ENCODE data around the gene SLC35G3. TPM values are rescaled to one million over a fixed set of nuclear protein-coding genes. Genes with fewer than 3 reads are reported as not detected.

Gene SLC35G3
- total RNA-seq, 1 experiment from 2014 or later = not detected

- Histone ChIP-seq H3K79me2 (ENCODE audit: insufficient read depth, low read length) (no peaks in the 10 kb centered on the region), H2BK15ac (ENCODE audit: low read depth, low read length) (no peak overlapping the region), H3K18ac (ENCODE audit: insufficient read length, low read depth, low read length) (no peak overlapping the region), H3K9me3 (ENCODE audit: control insufficient read depth, low read depth, low read length) (no peaks in the 10 kb centered on the region), H3T11ph (ENCODE audit: low read length) (no peak overlapping the region), H3K14ac (ENCODE audit: insufficient read depth, low read length) (no peak overlapping the region), H3K79me1 (ENCODE audit: insufficient read depth, low read depth, low read length, poor library complexity, severe bottlenecking) (no peaks in the 10 kb centered on the region), H3K23ac (ENCODE audit: insufficient read length, low read depth, low read length) (no peak overlapping the region), H3K4me1 (ENCODE audit: insufficient read depth, low read length) (no peaks in the 10 kb centered on the region; the same call in 1 of the 2 replicates), H2AK5ac (ENCODE audit: insufficient read length, low read length) (no peak overlapping the region), H2BK120ac (ENCODE audit: low read depth, low read length, poor library complexity, severe bottlenecking) (no peak overlapping the region), H4K8ac (replicated peaks; ENCODE audit: insufficient read length, low read depth, low read length) (no peak overlapping the region), H2BK5ac (ENCODE audit: insufficient read length, low read length) (no peak overlapping the region), H2AFZ (ENCODE audit: low read length) (no peak overlapping the region), H3K4me2 (ENCODE audit: insufficient read depth, insufficient read length, low read length) (no peak overlapping the region), H4K91ac (ENCODE audit: insufficient read length, low read depth, low read length) (no peak overlapping the region), H3K23me2 (ENCODE audit: insufficient read length, low read depth, low read length, poor library complexity, severe bottlenecking) (no peaks in the 10 kb centered on the region), H3K27ac (ENCODE audit: insufficient read length, low read depth, low read length) (no peak overlapping the region), H3K56ac (ENCODE audit: insufficient read length, low read depth, low read length) (no peak overlapping the region), H2BK20ac (ENCODE audit: low read depth, low read length, poor library complexity, severe bottlenecking) (no peak overlapping the region), H4K5ac (ENCODE audit: insufficient read length, low read depth, low read length) (no peak overlapping the region), H3K27me3 (ENCODE audit: insufficient read depth, low read length) (no peaks in the 10 kb centered on the region), H3K9ac (ENCODE audit: extremely low read depth, insufficient read length, low read length) (no peak overlapping the region), H4K20me1 (ENCODE audit: control insufficient read depth, insufficient read depth, insufficient read length) (no peaks in the 10 kb centered on the region), H3K4ac (ENCODE audit: low read depth, low read length) (no peak overlapping the region), H2BK12ac (ENCODE audit: insufficient read length, low read depth, low read length) (no peak overlapping the region)
- peaks cover 2% of the 10 kb centered on the region for H3K27me3 Mint-ChIP-seq (ENCODE audit: low read depth)
- no peak for DNase-seq
- no peaks in the 10 kb centered on the region for H3K36me3 Mint-ChIP-seq (ENCODE audit: insufficient read depth in 1 of 3, low read depth in 3 of 3)
- H3K4me3 Mint-ChIP-seq = no peak overlapping the region
- no peak overlapping the region for H3K27ac Mint-ChIP-seq
- H3K9me3 Mint-ChIP-seq = no peaks in the 10 kb centered on the region
- TF ChIP-seq CTCF (conservative IDR thresholded peaks at IDR 0.05) = no peak
- H3K4me1 Mint-ChIP-seq = no peaks in the 10 kb centered on the region
- no CpG with 5 or more reads among the region's 13 CpGs for WGBS (ENCODE audit: extremely low coverage, insufficient read length, low lambda C conversion rate)
Observed at GRCh38 chr17:35154196-35155165, 39.7 kb downstream of the SLC35G3 start.

Measured in H9 (cell line).